GM23338 (cell line): Measurements from ENCODE around the gene GRK3.

ENCODE experiments used
- CREB1 ChIP-seq: fragments of 250-450 bp; sonication (Bioruptor Pico); IDR thresholded peaks from 2 replicates; pipeline ENCODE4 v1.5.0; 2020; ENCODE audit warnings: low read depth, mild to moderate bottlenecking, moderate library complexity
- EZH2 ChIP-seq: fragments of 200-600 bp; sonication (generic); IDR thresholded peaks from one replicate; pipeline ENCODE4 v1.8.0; 2017; ENCODE audit warnings: antibody characterized with exemption, mild to moderate bottlenecking, low read depth; ENCODE audit not compliant: unreplicated experiment
- EZH2phosphoT487 ChIP-seq: fragments of 200-600 bp; sonication (generic); IDR thresholded peaks from one replicate; pipeline ENCODE4 v1.8.1; 2018; ENCODE audit warnings: antibody characterized with exemption; ENCODE audit not compliant: unreplicated experiment
- JUNB ChIP-seq: IDR thresholded peaks from one replicate; pipeline ENCODE4 v1.6.1; 2016; ENCODE audit warnings: antibody characterized with exemption; ENCODE audit not compliant: unreplicated experiment
- NANOG ChIP-seq: IDR thresholded peaks from 2 replicates; pipeline ENCODE4 v1.6.1; 2016; ENCODE audit warnings: antibody characterized with exemption, borderline replicate concordance
- POLR2AphosphoS5 ChIP-seq: IDR thresholded peaks from 2 replicates; pipeline ENCODE4 v1.6.1; 2016; ENCODE audit warnings: antibody characterized with exemption, low read depth
- STAT1 ChIP-seq: IDR thresholded peaks from one replicate; pipeline ENCODE4 v1.6.1; 2016; ENCODE audit warnings: antibody characterized with exemption; ENCODE audit not compliant: unreplicated experiment
- ZNF114 ChIP-seq: fragments of 250-450 bp; sonication (Bioruptor Pico); IDR thresholded peaks from 2 replicates; pipeline ENCODE4 v1.5.0; 2020; ENCODE audit warnings: mild to moderate bottlenecking, moderate library complexity
- ZNF331 ChIP-seq: fragments of 250-450 bp; sonication (Bioruptor Pico); IDR thresholded peaks from 2 replicates; pipeline ENCODE4 v1.5.0; 2020; ENCODE audit warnings: low read depth, mild to moderate bottlenecking, moderate library complexity
- TF ChIP-seq, protein P1 (sequence below), 2 experiments: fragments of 200-600 bp in 1 of 2; sonication (generic) in 1 of 2; conservative IDR thresholded peaks; 2 replicates each; pipeline versions ENCODE4 v1.5.1 to v1.6.1; 2016 to 2017; ENCODE audit warnings: antibody characterized with exemption in 2 of 2, low read depth in 2 of 2, mild to moderate bottlenecking in 2 of 2, moderate library complexity in 1 of 2
- TF ChIP-seq, protein P2 (sequence below): IDR thresholded peaks from one replicate; pipeline ENCODE4 v1.6.1; 2018; ENCODE audit warnings: antibody characterized with exemption; ENCODE audit not compliant: unreplicated experiment

DNA sequence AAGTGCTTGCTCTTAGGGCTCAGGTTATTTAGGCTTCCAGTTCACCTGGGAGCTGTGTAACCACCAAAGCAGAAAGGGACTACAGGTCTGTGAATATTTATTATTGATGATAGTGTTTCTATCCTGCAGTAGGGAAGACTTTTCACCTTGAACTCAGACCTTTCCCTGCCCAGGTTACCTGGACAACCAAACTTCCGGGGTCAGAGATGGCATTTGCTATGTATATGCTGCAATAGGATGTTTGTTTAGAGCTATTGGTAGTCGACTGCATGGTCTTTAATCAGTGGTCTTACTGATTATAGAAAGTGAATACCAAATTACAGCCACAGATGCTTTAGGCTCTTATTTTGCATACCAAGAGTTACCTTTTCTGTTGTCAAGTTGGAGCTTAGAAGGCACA is 94.9 kb downstream of the GRK3 start:
- TF ChIP-seq, protein P1, sequence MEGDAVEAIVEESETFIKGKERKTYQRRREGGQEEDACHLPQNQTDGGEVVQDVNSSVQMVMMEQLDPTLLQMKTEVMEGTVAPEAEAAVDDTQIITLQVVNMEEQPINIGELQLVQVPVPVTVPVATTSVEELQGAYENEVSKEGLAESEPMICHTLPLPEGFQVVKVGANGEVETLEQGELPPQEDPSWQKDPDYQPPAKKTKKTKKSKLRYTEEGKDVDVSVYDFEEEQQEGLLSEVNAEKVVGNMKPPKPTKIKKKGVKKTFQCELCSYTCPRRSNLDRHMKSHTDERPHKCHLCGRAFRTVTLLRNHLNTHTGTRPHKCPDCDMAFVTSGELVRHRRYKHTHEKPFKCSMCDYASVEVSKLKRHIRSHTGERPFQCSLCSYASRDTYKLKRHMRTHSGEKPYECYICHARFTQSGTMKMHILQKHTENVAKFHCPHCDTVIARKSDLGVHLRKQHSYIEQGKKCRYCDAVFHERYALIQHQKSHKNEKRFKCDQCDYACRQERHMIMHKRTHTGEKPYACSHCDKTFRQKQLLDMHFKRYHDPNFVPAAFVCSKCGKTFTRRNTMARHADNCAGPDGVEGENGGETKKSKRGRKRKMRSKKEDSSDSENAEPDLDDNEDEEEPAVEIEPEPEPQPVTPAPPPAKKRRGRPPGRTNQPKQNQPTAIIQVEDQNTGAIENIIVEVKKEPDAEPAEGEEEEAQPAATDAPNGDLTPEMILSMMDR (conservative IDR thresholded peaks at IDR 0.05; ENCODE audit: low read depth in 2 of 2) = no peak
- TF ChIP-seq POLR2AphosphoS5 = no peak
- no peak for TF ChIP-seq STAT1
- no peak for TF ChIP-seq EZH2
- TF ChIP-seq, protein P2, sequence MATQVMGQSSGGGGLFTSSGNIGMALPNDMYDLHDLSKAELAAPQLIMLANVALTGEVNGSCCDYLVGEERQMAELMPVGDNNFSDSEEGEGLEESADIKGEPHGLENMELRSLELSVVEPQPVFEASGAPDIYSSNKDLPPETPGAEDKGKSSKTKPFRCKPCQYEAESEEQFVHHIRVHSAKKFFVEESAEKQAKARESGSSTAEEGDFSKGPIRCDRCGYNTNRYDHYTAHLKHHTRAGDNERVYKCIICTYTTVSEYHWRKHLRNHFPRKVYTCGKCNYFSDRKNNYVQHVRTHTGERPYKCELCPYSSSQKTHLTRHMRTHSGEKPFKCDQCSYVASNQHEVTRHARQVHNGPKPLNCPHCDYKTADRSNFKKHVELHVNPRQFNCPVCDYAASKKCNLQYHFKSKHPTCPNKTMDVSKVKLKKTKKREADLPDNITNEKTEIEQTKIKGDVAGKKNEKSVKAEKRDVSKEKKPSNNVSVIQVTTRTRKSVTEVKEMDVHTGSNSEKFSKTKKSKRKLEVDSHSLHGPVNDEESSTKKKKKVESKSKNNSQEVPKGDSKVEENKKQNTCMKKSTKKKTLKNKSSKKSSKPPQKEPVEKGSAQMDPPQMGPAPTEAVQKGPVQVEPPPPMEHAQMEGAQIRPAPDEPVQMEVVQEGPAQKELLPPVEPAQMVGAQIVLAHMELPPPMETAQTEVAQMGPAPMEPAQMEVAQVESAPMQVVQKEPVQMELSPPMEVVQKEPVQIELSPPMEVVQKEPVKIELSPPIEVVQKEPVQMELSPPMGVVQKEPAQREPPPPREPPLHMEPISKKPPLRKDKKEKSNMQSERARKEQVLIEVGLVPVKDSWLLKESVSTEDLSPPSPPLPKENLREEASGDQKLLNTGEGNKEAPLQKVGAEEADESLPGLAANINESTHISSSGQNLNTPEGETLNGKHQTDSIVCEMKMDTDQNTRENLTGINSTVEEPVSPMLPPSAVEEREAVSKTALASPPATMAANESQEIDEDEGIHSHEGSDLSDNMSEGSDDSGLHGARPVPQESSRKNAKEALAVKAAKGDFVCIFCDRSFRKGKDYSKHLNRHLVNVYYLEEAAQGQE = no peak
- TF ChIP-seq ZNF331 (CRISPR knock-in tag) = no peak
- TF ChIP-seq NANOG = no peak
- no peak for TF ChIP-seq JUNB
- TF ChIP-seq EZH2phosphoT487 = no peak
- TF ChIP-seq CREB1 (CRISPR knock-in tag) = no peak
- no peak for TF ChIP-seq ZNF114 (CRISPR knock-in tag)
